Measurements from ENCODE around the gene DUSP5.

DNA sequence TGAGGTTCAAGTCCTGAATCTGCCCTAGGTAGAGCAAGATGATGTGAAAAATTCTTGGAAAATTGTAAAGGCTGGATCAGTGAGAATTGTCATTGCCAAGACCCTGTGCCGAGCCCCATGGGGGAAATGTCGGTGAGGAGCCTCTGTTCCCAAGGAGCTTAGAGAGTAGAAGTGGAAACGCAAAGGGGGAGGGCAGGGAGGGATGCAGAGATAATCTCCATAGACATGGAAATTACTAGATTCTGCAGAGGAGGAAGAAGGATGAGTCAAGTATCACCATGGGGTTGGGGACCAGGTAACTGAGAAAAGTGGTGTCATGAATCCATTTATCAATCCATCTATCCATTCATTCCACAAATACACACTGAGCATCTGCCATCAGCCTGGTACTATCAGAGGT lies 26.0 kb downstream of the DUSP5 start:
- TF ChIP-seq CTCF (IDR thresholded peaks at IDR 0.05; ENCODE audit: low read depth, low read length, poor library complexity, severe bottlenecking) (no peak), EZH2phosphoT487 (IDR thresholded peaks at IDR 0.05; ENCODE audit: borderline replicate concordance, low read length) (no peak)

Data from DOHH2 (cell line).